HEK293 (cell line): ENCODE measurements around the gene PPFIBP1.

ENCODE experiments used
- CTCF ChIA-PET: fragments of 350-600 bp; formaldehyde crosslinking; extraction: SDS; loops from one replicate; lab custom pipeline; 2021; ENCODE audit warnings: antibody characterized with exemption; lab: Yijun Ruan, JAX
- POLR2A ChIA-PET: fragments of 300-600 bp; formaldehyde crosslinking; extraction: SDS; loops from one replicate; lab custom pipeline; 2020; ENCODE audit warnings: antibody characterized with exemption, inconsistent platforms; lab: Yijun Ruan, JAX
- H3K27ac ChIP-seq: fragments of 200-500 bp; sonication (Bioruptor generic); 2 replicates; pipeline ENCODE4 v1.5.1; 2014; ENCODE audit warnings: low read depth, low read length, control low read depth, inconsistent platforms; ENCODE audit errors: extremely low read depth
- H3K36me3 ChIP-seq, 2 experiments: fragments of 200-500 bp in 1 of 2; sonication (Bioruptor generic) in 1 of 2; 1 replicate in 1 of 2; 2 replicates in 1 of 2; pipeline ENCODE4 v1.5.1; 2014 to 2017; ENCODE audit warnings: inconsistent platforms in 2 of 2, low read length in 2 of 2; ENCODE audit not compliant: control insufficient read depth in 2 of 2, insufficient read depth in 1 of 2
- H3K4me1 ChIP-seq: fragments of 200-500 bp; sonication (Bioruptor generic); 2 replicates; pipeline ENCODE4 v1.5.1; 2014; ENCODE audit warnings: mild to moderate bottlenecking, low read length, inconsistent platforms; ENCODE audit not compliant: control insufficient read depth, insufficient read depth
- H3K4me3 ChIP-seq: 2 replicates; pipeline ENCODE4 v1.5.1; 2011; ENCODE audit warnings: low read depth, mild to moderate bottlenecking, control low read depth, low read length, moderate library complexity
- H3K9me3 ChIP-seq: fragments of 200-500 bp; sonication (Bioruptor generic); 2 replicates; pipeline ENCODE4 v1.5.1; 2014; ENCODE audit warnings: low read depth, low read length, inconsistent platforms; ENCODE audit not compliant: control insufficient read depth, insufficient read depth
- BCL11B ChIP-seq: fragments of 450-650 bp; formaldehyde crosslinking; IDR thresholded peaks from 2 replicates; pipeline ENCODE4 v1.5.1; 2016; ENCODE audit warnings: low read depth, missing biosample characterization, missing genetic modification characterization
- BCL6B ChIP-seq: fragments of 450-650 bp; formaldehyde crosslinking; IDR thresholded peaks from 2 replicates; pipeline ENCODE4 v1.5.1; 2017; ENCODE audit warnings: missing biosample characterization, missing genetic modification characterization
- GLI2 ChIP-seq: fragments of 450-650 bp; formaldehyde crosslinking; IDR thresholded peaks from 2 replicates; pipeline ENCODE4; 2017; ENCODE audit warnings: missing biosample characterization, missing genetic modification characterization, low read depth, borderline replicate concordance
- HOXA7 ChIP-seq: sonication (generic); formaldehyde crosslinking; IDR thresholded peaks from 2 replicates; pipeline ENCODE4 v1.8.1; 2022; ENCODE audit warnings: missing genetic modification reagents, borderline replicate concordance
- HOXC10 ChIP-seq: sonication (generic); formaldehyde crosslinking; IDR thresholded peaks from 2 replicates; pipeline ENCODE4 v1.8.1; 2023; ENCODE audit warnings: mild to moderate bottlenecking, missing genetic modification reagents
- MEIS1 ChIP-seq: sonication (generic); formaldehyde crosslinking; IDR thresholded peaks from 2 replicates; pipeline ENCODE4 v1.8.1; 2022; ENCODE audit warnings: missing genetic modification reagents, mild to moderate bottlenecking, borderline replicate concordance
- OSR2 ChIP-seq: fragments of 450-650 bp; formaldehyde crosslinking; IDR thresholded peaks from 2 replicates; pipeline ENCODE4 v1.5.1; 2016; ENCODE audit warnings: missing biosample characterization, missing genetic modification characterization
- TSHZ1 ChIP-seq: fragments of 450-650 bp; formaldehyde crosslinking; IDR thresholded peaks from 2 replicates; pipeline ENCODE4 v1.5.1; 2016; ENCODE audit warnings: missing biosample characterization, missing genetic modification characterization, borderline replicate concordance
- ZBTB8A ChIP-seq: fragments of 450-650 bp; formaldehyde crosslinking; IDR thresholded peaks from 2 replicates; pipeline ENCODE4 v1.5.1; 2016; ENCODE audit warnings: missing biosample characterization, missing genetic modification characterization
- ZNF140 ChIP-seq: fragments of 450-650 bp; formaldehyde crosslinking; IDR thresholded peaks from 2 replicates; pipeline ENCODE4 v1.5.1; 2016; ENCODE audit warnings: missing biosample characterization, missing genetic modification characterization
- ZNF24 ChIP-seq: fragments of 450-650 bp; formaldehyde crosslinking; IDR thresholded peaks from 2 replicates; pipeline ENCODE4 v1.5.1; 2016; ENCODE audit warnings: missing biosample characterization, missing genetic modification characterization
- ZNF266 ChIP-seq: fragments of 450-650 bp; formaldehyde crosslinking; IDR thresholded peaks from 2 replicates; pipeline ENCODE4 v1.5.1; 2016; ENCODE audit warnings: missing biosample characterization, missing genetic modification characterization, low read depth
- ZNF311 ChIP-seq: fragments of 450-650 bp; formaldehyde crosslinking; IDR thresholded peaks from 2 replicates; pipeline ENCODE4 v1.5.1; 2017; ENCODE audit warnings: missing biosample characterization, missing genetic modification characterization, borderline replicate concordance
- ZNF341 ChIP-seq: fragments of 450-650 bp; formaldehyde crosslinking; IDR thresholded peaks from 2 replicates; pipeline ENCODE4; 2016; ENCODE audit warnings: low read depth, missing biosample characterization, missing genetic modification characterization
- ZNF350 ChIP-seq: fragments of 450-650 bp; formaldehyde crosslinking; IDR thresholded peaks from 2 replicates; pipeline ENCODE4 v1.5.0; 2017; ENCODE audit warnings: missing biosample characterization, mild to moderate bottlenecking, missing genetic modification characterization
- ZNF354C ChIP-seq: fragments of 450-650 bp; formaldehyde crosslinking; IDR thresholded peaks from 2 replicates; pipeline ENCODE4 v1.5.1; 2016; ENCODE audit warnings: missing biosample characterization, missing genetic modification characterization, low read depth, borderline replicate concordance
- ZNF514 ChIP-seq: fragments of 450-650 bp; formaldehyde crosslinking; IDR thresholded peaks from 2 replicates; pipeline ENCODE4 v1.5.1; 2016; ENCODE audit warnings: missing biosample characterization, missing genetic modification characterization
- ZNF521 ChIP-seq: fragments of 450-650 bp; formaldehyde crosslinking; IDR thresholded peaks from 2 replicates; pipeline ENCODE4 v1.5.1; 2017; ENCODE audit warnings: missing biosample characterization, mild to moderate bottlenecking, missing genetic modification characterization
- ZNF610 ChIP-seq: fragments of 450-650 bp; formaldehyde crosslinking; IDR thresholded peaks from 2 replicates; pipeline ENCODE4 v1.5.1; 2016; ENCODE audit warnings: missing biosample characterization, missing genetic modification characterization, borderline replicate concordance
- ZNF621 ChIP-seq: fragments of 450-650 bp; formaldehyde crosslinking; IDR thresholded peaks from 2 replicates; pipeline ENCODE4 v1.5.1; 2017; ENCODE audit warnings: missing biosample characterization, missing genetic modification characterization
- ZNF785 ChIP-seq: fragments of 450-650 bp; formaldehyde crosslinking; IDR thresholded peaks from 2 replicates; pipeline ENCODE4 v1.5.1; 2016; ENCODE audit warnings: missing biosample characterization, missing genetic modification characterization
- TF ChIP-seq, protein P1 (sequence below): fragments of 450-650 bp; formaldehyde crosslinking; IDR thresholded peaks from 2 replicates; pipeline ENCODE4 v1.5.1; 2016; ENCODE audit warnings: missing biosample characterization, missing genetic modification characterization
- TF ChIP-seq, protein P2 (sequence below): fragments of 450-650 bp; formaldehyde crosslinking; IDR thresholded peaks from 2 replicates; pipeline ENCODE4 v1.5.1; 2017; ENCODE audit warnings: missing biosample characterization, missing genetic modification characterization

PPFIBP1 gene

GRCh38 chr12:27534060-27534764 is 10.2 kb downstream of the PPFIBP1 start:
- CTCF ChIA-PET, result interaction anchor here (0.6 to 1.0 kb wide), 4 partner anchors 16 to 352 kb away, joined by 3 to 5 read pairs (median 4); no protein-coding TSS in a partner anchor
- Histone ChIP-seq H3K9me3 (no peaks in the 10 kb centered on the region), H3K27ac (no peak overlapping the region), H3K36me3 (no peaks in the 10 kb centered on the region), H3K4me3 (no peak overlapping the region), H3K4me1 (peaks cover 6% of the 10 kb centered on the region)
- no peak for TF ChIP-seq GLI2 (tag by site-specific recombination)
- no peak for TF ChIP-seq HOXC10 (CRISPR knock-in tag)
- no peak for TF ChIP-seq ZNF311 (tag by site-specific recombination)
- no peak for TF ChIP-seq ZNF140 (tag by site-specific recombination)
- TF ChIP-seq BCL6B (tag by site-specific recombination), result no peak
- no peak for TF ChIP-seq ZNF514 (tag by site-specific recombination)
- TF ChIP-seq ZNF621 (tag by site-specific recombination), result no peak
- TF ChIP-seq HOXA7 (CRISPR knock-in tag), result no peak
- no peak for TF ChIP-seq ZNF341
- TF ChIP-seq ZBTB8A, result no peak
- no peak for TF ChIP-seq ZNF354C (tag by site-specific recombination)
- TF ChIP-seq ZNF785 (tag by site-specific recombination), result no peak
- POLR2A ChIA-PET, result interaction anchor here (2.6 kb wide), 1 partner anchor 10 kb away, joined by 10 read pairs; the partner anchor contains the start of gene PPFIBP1

- no peak for TF ChIP-seq MEIS1
- no peak for TF ChIP-seq ZNF350 (tag by site-specific recombination)
- TF ChIP-seq TSHZ1 (tag by site-specific recombination), result no peak
- TF ChIP-seq ZNF266 (tag by site-specific recombination), result no peak
- ChIA-PET POLR2A (no interaction called here), CTCF (interaction anchor here (0.6 to 1.0 kb wide), 3 partner anchors 16 to 353 kb away, joined by 3 to 5 read pairs (median 4); no protein-coding TSS in a partner anchor)
- no peak overlapping the region for H3K27ac ChIP-seq
- H3K36me3 ChIP-seq, result no peaks in the 10 kb centered on the region
- H3K9me3 ChIP-seq, result no peaks in the 10 kb centered on the region
- H3K4me3 ChIP-seq, result no peak overlapping the region
- peaks cover 10% of the 10 kb centered on the region for H3K4me1 ChIP-seq
Measured at GRCh38 chr12:27534765-27535161, 10.8 kb downstream of the PPFIBP1 start.

DNA sequence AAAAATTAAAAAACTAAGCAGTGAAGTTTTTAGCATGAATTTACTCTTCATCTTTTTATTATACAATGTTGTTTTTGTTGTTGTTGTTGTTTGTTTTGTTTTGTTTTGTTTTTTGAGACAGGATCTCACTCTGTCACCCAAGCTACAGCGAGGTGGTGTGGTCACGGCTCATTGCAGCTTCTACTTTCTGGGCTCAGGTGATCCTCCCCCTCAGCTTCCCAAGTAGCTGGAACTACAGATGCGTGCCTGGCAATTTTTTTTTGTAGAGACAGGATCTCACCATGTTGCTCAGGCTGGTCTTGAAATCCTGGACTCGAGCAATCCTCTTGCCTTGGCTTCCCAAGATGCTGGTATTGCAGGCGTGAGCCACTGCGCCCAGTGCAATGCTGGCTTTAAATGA is 11.3 kb downstream of the PPFIBP1 start:
- POLR2A ChIA-PET, result no interaction called here
- CTCF ChIA-PET, result no interaction called here
- TF ChIP-seq ZNF24 (tag by site-specific recombination) (no peak), ZNF521 (tag by site-specific recombination) (no peak), OSR2 (tag by site-specific recombination) (peak; percentile 36; the same call in 1 of the 2 replicates), BCL11B (no peak), ZNF610 (no peak)
- TF ChIP-seq, protein P1, sequence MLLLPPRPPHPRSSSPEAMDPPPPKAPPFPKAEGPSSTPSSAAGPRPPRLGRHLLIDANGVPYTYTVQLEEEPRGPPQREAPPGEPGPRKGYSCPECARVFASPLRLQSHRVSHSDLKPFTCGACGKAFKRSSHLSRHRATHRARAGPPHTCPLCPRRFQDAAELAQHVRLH (tag by site-specific recombination), result no peak
- TF ChIP-seq, protein P2, sequence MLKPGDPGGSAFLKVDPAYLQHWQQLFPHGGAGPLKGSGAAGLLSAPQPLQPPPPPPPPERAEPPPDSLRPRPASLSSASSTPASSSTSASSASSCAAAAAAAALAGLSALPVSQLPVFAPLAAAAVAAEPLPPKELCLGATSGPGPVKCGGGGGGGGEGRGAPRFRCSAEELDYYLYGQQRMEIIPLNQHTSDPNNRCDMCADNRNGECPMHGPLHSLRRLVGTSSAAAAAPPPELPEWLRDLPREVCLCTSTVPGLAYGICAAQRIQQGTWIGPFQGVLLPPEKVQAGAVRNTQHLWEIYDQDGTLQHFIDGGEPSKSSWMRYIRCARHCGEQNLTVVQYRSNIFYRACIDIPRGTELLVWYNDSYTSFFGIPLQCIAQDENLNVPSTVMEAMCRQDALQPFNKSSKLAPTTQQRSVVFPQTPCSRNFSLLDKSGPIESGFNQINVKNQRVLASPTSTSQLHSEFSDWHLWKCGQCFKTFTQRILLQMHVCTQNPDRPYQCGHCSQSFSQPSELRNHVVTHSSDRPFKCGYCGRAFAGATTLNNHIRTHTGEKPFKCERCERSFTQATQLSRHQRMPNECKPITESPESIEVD (tag by site-specific recombination), result no peak
- Histone ChIP-seq H3K27ac (no peak overlapping the region), H3K9me3 (no peaks in the 10 kb centered on the region), H3K4me3 (no peak overlapping the region), H3K36me3 (no peaks in the 10 kb centered on the region), H3K4me1 (peaks cover 11% of the 10 kb centered on the region)
